ENCODE measurements around the gene TESMIN. TPM values are rescaled to one million over a fixed set of nuclear protein-coding genes. Genes with fewer than 3 reads are reported as not detected.

Gene TESMIN
- total RNA-seq, 1 experiment from 2014 or later = 3.6 TPM

GRCh38 chr11:68661697-68662603, 89.4 kb downstream of the TESMIN start:
- no peak for DNase-seq (ENCODE audit: low read depth)

- DNase-seq (ENCODE audit: low read depth) = no peak
Observed at GRCh38 chr11:68661014-68661413, 90.3 kb downstream of the TESMIN start.

- DNase-seq (ENCODE audit: low read depth) = no peak
Observed at GRCh38 chr11:68660066-68660810, 91.1 kb downstream of the TESMIN start.

GRCh38 chr11:68659158-68659921, 92.0 kb downstream of the TESMIN start:
- peak; percentile 87 for DNase-seq (ENCODE audit: low read depth)

- DNase-seq (ENCODE audit: low read depth) = no peak
Observed at GRCh38 chr11:68658661-68659060, 92.7 kb downstream of the TESMIN start.

GRCh38 chr11:68658097-68658496, 93.2 kb downstream of the TESMIN start:
- no peak for DNase-seq (ENCODE audit: low read depth)

Other genes starting within 250 kb of the TESMIN start
- gene GAL, start 67.0 kb downstream of the TESMIN start, total RNA-seq (2014; rRNA removed; shearing (Covaris generic)) = not detected in 2 replicates
- gene CPT1A, start 90.4 kb upstream of the TESMIN start, total RNA-seq (2014; rRNA removed; shearing (Covaris generic)) = 0.37 and 0.39 TPM in 2 replicates
- gene MRPL21, start 152.3 kb upstream of the TESMIN start, total RNA-seq (2014; rRNA removed; shearing (Covaris generic)) = 163 and 206 TPM in 2 replicates
- gene IGHMBP2, start 152.4 kb upstream of the TESMIN start, total RNA-seq (2014; rRNA removed; shearing (Covaris generic)) = 6.6 and 8.5 TPM in 2 replicates
- not detected in 2 replicates for gene MRGPRD, start 229.5 kb upstream of the TESMIN start, total RNA-seq (2014; rRNA removed; shearing (Covaris generic))